ENCODE data around the gene FOSB.

Gene FOSB

GRCh38 chr19:45442778-45443461 lies 24.9 kb upstream of the FOSB start:
- DNase-seq: no peak

GRCh38 chr19:45443462-45444317 lies 24.1 kb upstream of the FOSB start:
- peak; percentile 93 for DNase-seq

DNA sequence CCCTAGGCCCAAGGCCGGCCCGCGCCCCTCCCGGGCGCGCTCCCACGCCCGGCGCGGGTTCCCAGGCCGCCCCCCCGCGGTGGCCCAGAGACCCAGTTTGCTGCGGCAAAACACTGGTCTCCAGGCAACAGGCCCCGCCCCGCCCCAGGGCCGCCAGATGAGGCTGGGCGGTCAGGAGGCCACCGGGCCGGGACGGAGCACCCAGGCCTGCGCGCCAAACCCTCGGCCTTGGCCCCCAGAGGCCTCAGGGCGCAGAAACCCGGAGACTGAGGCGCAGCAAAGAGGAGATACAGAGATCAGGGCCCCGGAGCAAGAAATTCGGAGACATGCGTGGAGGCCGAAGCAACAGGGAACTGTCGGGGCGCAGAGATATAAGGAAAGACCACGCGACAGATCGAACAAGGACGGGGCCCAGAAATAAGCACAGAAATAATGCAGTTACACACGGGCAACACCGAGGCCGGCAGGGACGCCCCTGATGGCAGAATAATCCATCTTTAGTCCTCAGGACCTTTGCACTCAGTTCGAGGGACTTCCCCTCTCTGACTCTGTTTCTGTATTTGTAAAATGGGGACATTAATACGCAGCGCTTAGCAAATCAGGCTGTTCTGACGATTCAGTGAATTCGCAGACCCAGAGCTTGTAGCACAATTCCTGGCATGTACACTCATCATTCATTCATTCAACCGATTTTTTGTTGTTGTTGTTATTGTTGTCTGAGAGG lies 23.3 kb upstream of the FOSB start:
- peak; percentile 74 for DNase-seq

DNA sequence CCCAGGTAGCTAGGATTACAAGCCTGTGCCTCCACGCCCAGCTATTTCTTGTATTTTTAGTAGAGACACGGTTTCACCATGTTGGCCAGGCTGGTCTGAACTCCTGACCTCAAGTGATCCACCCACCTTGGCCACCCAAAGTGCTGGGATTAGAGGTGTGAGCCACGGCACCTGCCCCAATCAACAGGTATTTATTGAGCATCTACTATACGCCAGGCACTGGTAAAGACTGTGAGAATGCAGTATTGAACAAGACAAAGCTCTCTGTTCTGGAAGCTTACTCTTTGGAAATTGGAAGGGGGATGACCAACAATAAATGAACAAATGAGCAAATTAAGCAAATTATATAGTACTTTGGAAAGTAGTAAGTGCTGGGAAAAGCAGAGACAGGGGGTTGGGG lies 22.7 kb upstream of the FOSB start:
- no peak for DNase-seq

- DNase-seq: peak; percentile 42
Measured at GRCh38 chr19:45446295-45446694, 21.5 kb upstream of the FOSB start.

DNA sequence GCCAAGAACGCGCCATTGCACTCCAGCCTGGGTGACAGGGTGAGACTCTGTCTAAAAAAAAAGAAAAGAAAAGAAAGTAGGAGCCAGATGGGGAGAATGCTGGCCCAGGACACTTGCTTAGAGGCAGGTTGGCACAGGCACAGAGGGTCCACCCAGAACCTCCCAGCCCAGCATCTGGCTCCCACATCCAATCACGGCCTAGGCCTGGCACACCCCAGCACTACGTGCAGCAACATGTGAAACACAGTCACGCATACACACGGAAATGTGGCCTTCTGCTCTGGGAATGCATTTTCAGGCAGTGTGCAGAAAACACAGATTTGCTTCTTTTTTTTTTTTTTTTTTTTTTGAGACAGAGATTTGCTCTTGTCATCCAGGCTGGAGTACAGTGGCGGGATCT lies 20.9 kb upstream of the FOSB start:
- DNase-seq: no peak

GRCh38 chr19:45448425-45448756 lies 19.4 kb upstream of the FOSB start:
- no peak for DNase-seq

DNA sequence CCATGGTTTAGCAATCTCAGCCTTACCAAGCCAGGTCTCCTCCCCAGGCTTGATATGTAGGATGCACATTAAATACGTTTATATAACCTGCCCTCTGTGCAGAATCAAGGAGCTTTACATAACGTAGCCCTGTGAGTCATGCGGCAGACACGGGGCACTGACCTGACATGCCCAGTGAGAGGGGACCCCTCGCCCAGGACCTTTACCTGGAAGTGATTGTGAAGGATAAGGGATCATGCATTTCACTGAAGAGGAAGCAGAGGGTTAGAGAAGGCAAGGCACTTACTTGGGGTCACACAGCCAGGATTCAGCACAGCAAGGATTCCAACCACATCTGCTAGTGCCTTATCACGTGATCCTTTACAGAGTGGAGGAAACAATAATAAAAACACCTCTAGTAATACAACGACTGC lies 18.9 kb upstream of the FOSB start:
- no peak for DNase-seq

DNA sequence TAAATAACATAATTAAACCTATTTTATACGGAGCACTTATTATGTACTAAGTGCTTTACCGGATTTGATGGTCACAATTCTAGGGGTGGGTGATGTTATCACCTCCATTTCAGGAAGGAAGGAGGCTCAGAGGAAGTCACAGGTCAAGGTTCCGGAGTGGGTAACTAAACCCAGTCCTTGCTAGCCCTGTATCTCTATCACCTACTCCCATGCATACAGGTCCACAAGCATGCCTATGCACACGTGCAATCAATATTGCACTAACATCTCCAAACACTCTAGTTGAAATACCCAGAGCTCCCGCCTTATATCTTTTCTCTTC lies 17.8 kb upstream of the FOSB start:
- DNase-seq: no peak

GRCh38 chr19:45451131-45451849 lies 16.5 kb upstream of the FOSB start:
- peak; percentile 48 for DNase-seq

- DNase-seq: no peak
Measured at GRCh38 chr19:45451850-45452387, 15.9 kb upstream of the FOSB start.

DNA sequence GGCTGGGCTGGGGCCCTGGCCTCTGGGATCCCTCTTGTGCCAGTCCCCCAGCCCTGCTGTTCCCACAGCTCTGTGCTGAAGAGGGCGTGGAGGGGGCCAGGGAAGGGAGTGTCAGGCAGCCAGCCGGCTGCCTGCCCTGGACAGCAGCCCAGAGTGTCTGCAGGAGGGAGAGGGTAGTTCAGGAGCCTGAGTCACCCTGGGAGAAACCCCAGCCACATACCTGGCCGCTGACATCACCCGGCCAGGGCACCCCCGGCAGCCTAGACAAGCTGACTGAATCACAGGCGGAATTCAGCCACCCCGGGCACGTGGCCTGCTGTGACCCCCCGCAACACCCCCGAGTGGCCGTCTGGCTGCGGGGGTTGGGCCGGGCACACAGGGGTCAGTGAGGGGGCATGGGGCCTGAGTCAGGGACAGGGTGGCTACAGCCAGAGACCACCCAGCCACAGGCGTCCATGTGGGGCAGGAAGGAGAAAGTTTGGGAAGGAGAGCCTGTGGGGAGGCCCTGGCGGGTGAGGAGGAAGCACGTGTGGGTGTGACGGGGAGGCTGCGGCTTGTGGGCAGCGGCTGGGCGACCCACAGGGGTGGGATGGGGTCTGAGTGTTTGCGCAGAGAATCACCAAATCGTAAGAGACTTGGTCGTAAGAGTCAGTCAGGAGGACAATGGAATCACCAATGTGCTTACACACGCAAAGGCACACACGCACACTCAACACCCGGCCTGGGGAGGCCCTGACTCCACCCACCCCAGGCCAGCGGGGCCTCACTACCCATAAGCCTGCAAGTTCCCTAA lies 11.9 kb upstream of the FOSB start:
- peak; percentile 98 for DNase-seq

DNA sequence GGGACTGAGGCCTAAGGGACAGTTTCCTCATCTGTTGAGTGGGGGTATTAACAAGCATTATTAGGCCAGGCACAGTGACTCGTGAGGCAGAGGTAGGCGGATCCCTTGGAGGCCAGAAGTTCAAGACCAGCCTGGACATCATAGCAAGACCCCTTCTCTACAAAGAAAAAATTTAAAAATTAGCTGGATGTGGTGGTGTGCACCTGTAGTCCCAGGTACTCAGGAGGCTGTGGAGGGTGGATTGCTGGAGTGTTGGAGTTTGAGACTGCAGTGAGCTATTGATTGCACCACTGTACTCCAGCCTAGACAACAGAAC lies 11.3 kb upstream of the FOSB start:
- DNase-seq: no peak

DNA sequence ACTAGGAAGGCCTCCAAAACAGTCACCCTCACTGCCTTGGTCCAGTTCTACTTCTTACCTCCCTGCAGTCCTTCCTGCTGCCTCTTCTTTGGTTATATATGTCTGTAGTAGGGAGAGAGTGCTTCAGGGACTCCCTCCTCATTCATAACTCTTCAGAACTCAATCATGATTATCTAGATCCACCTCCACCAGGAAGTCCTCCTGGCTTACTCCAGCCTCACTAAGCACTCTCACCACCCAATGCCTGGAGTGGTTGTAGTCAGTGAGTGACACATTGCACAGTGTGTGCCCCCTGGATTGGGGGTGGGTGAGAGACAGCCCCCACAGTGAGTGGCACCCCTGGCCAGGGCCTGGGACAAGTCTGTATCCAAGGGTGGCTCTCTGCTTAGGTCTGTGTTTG lies 10.0 kb upstream of the FOSB start:
- DNase-seq: no peak

- no peak for DNase-seq
Measured at GRCh38 chr19:45460807-45461347, 6.9 kb upstream of the FOSB start.

- no peak for DNase-seq
Measured at GRCh38 chr19:45462174-45462573, 5.6 kb upstream of the FOSB start.

- DNase-seq: no peak
Measured at GRCh38 chr19:45463241-45463640, 4.6 kb upstream of the FOSB start.

DNA sequence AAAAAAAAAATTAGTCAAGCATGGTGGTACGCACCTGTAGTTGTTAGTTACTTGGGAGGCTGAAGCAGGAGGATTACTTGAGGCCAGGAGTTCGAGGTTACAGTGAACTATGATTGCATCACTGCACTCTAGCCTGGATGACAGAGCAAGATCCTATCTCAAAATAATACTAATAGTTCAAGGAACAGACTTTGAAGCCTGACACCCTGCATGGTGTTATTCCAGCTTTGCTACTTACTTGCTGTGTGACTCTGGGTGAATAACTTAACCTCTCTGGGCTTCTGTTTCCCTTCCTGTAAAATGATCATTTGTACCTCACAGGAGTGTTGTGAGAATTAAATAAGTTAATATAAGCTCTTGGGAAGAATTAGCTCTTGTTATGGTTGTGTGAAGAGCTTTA lies 3.5 kb upstream of the FOSB start:
- no peak for DNase-seq

- no peak for DNase-seq
Measured at GRCh38 chr19:45464852-45465441, 2.8 kb upstream of the FOSB start.

- DNase-seq: peak; percentile 1
Measured at GRCh38 chr19:45467115-45467455, 711 bp upstream of the FOSB start.

DNA sequence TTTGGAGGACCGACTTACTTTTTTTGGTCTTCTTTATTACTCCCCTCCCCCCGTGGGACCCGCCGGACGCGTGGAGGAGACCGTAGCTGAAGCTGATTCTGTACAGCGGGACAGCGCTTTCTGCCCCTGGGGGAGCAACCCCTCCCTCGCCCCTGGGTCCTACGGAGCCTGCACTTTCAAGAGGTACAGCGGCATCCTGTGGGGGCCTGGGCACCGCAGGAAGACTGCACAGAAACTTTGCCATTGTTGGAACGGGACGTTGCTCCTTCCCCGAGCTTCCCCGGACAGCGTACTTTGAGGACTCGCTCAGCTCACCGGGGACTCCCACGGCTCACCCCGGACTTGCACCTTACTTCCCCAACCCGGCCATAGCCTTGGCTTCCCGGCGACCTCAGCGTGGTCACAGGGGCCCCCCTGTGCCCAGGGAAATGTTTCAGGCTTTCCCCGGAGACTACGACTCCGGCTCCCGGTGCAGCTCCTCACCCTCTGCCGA lies 409 bp downstream of the FOSB start:
- peak; percentile 13 for DNase-seq

GRCh38 chr19:45468803-45469131 lies 971 bp downstream of the FOSB start:
- no peak for DNase-seq

All from HCEC 1CT (cell line).